HG03439 (cell line): ENCODE measurements around the gene PRKACA.
"Not testable (repeated sequence)": the region's sequence is repeated elsewhere in the genome, so short reads cannot be mapped to it uniquely, and the experiment has no call there.

Source experiments
- ATAC-seq: cut with Tn5 transposase; IDR thresholded peaks from one replicate; pipeline ENCODE4 v1.9.1; 2021; ENCODE audit warnings: mild to moderate bottlenecking, moderate library complexity; ENCODE audit not compliant: unreplicated experiment

PRKACA gene

GRCh38 chr19:14148751-14149410 is 31.3 kb upstream of the PRKACA start:
- no peak for ATAC-seq

- no peak for ATAC-seq
These were observed 30.4 kb upstream of the PRKACA start for GRCh38 chr19:14147797-14148605.

GRCh38 chr19:14146789-14147216 is 29.2 kb upstream of the PRKACA start:
- ATAC-seq: no peak

GRCh38 chr19:14146169-14146568 is 28.6 kb upstream of the PRKACA start:
- not testable (repeated sequence) for ATAC-seq

- ATAC-seq: no peak
These were observed 27.8 kb upstream of the PRKACA start for GRCh38 chr19:14145381-14145780.

- ATAC-seq: no peak
These were observed 25.0 kb upstream of the PRKACA start for GRCh38 chr19:14142262-14143190.

- ATAC-seq: no peak
These were observed 23.5 kb upstream of the PRKACA start for GRCh38 chr19:14141041-14141440.

- no peak for ATAC-seq
These were observed 22.4 kb upstream of the PRKACA start for GRCh38 chr19:14139944-14140343.

GRCh38 chr19:14138576-14139265 is 21.2 kb upstream of the PRKACA start:
- ATAC-seq: no peak

- peak; percentile 84 for ATAC-seq
These were observed 19.1 kb upstream of the PRKACA start, which contains the start of gene ASF1B for GRCh38 chr19:14136509-14137281. Gene ASF1B, minus strand, starts transcription at chr19:14136589. Its CDS starts 133 bp downstream, at chr19:14136456.

- ATAC-seq: no peak
These were observed 18.5 kb upstream of the PRKACA start for GRCh38 chr19:14135985-14136508.

- ATAC-seq: no peak
These were observed 17.8 kb upstream of the PRKACA start for GRCh38 chr19:14135355-14135754.

- ATAC-seq: no peak
These were observed 10.5 kb upstream of the PRKACA start for GRCh38 chr19:14127929-14128509.

GRCh38 chr19:14127176-14127575 is 9.6 kb upstream of the PRKACA start:
- no peak for ATAC-seq

GRCh38 chr19:14122924-14123323 is 5.4 kb upstream of the PRKACA start:
- no peak for ATAC-seq

GRCh38 chr19:14120497-14120780 is 2.9 kb upstream of the PRKACA start:
- ATAC-seq: no peak

- no peak for ATAC-seq
These were observed 2.3 kb upstream of the PRKACA start for GRCh38 chr19:14119644-14120496.

GRCh38 chr19:14119146-14119545 is 1.6 kb upstream of the PRKACA start:
- ATAC-seq: no peak
